IMR-90 (cell line): ENCODE measurements around the gene VTCN1. TPM values are rescaled to one million over a fixed set of nuclear protein-coding genes. Genes with fewer than 3 reads are reported as not detected.

Experiments
- ATAC-seq: fragments of 200-7000 bp; cut with Tn5 transposase; 2 replicates; pipeline ENCODE4 v1.9.1; 2020; ENCODE audit warnings: low read depth, mild to moderate bottlenecking, moderate library complexity
- BruUV-seq: library from RNA; stranded (reverse); fragments of 400-500 nt; replicated peaks from 2 replicates; lab custom pipeline; 2021; lab: Mats Ljungman, UMichigan
- CTCF ChIA-PET: fragments of 300-600 bp; formaldehyde crosslinking; extraction: SDS; loops from one replicate; lab custom pipeline; 2021; ENCODE audit warnings: antibody characterized with exemption; lab: Yijun Ruan, JAX
- POLR2A ChIA-PET: fragments of 300-600 bp; sonication (Branson Sonifier 250); formaldehyde crosslinking; loops from one replicate; lab custom pipeline; 2022; ENCODE audit warnings: antibody characterized with exemption; ENCODE audit not compliant: unreplicated experiment; lab: Charles Lee
- DNase-seq: peaks from one replicate; pipeline ENCODE4 v3.0.0; 2013
- H2AFZ ChIP-seq: replicated peaks from 2 replicates; pipeline ENCODE3; 2013; ENCODE audit warnings: low read length, mild to moderate bottlenecking; ENCODE audit not compliant: poor library complexity
- H2AK5ac ChIP-seq: 2 replicates; pipeline ENCODE4 v1.6.1; 2013; ENCODE audit warnings: low read depth, low read length, inconsistent platforms
- H2AK9ac ChIP-seq: replicated peaks from 2 replicates; pipeline ENCODE3; 2013; ENCODE audit warnings: mild to moderate bottlenecking, low read depth, low read length, moderate library complexity; ENCODE audit not compliant: poor library complexity
- H2BK120ac ChIP-seq: 2 replicates; pipeline ENCODE4 v1.6.1; 2013; ENCODE audit warnings: low read depth, low read length, inconsistent platforms
- H2BK15ac ChIP-seq: 3 replicates; pipeline ENCODE4 v1.6.1; 2013; ENCODE audit warnings: low read depth, low read length, inconsistent platforms
- H2BK20ac ChIP-seq: 2 replicates; pipeline ENCODE4 v1.6.1; 2013; ENCODE audit warnings: low read depth, mild to moderate bottlenecking, inconsistent platforms, low read length, moderate library complexity
- H2BK5ac ChIP-seq: 2 replicates; pipeline ENCODE4 v1.6.1; 2013; ENCODE audit warnings: mild to moderate bottlenecking, low read depth, low read length, inconsistent platforms; ENCODE audit not compliant: poor library complexity, severe bottlenecking
- H3K14ac ChIP-seq: replicated peaks from 2 replicates; pipeline ENCODE4 v1.6.1; 2013; ENCODE audit warnings: low read depth, low read length, inconsistent platforms
- H3K18ac ChIP-seq: 2 replicates; pipeline ENCODE4 v1.6.1; 2013; ENCODE audit warnings: low read depth, low read length, control low read depth
- H3K23ac ChIP-seq: 2 replicates; pipeline ENCODE4 v1.6.1; 2013; ENCODE audit warnings: low read depth, low read length, inconsistent platforms
- H3K27ac ChIP-seq: 2 replicates; pipeline ENCODE4 v1.5.1; 2013; ENCODE audit warnings: mild to moderate bottlenecking, control low read depth, low read length; ENCODE audit not compliant: insufficient read depth
- H3K27me3 ChIP-seq: 2 replicates; pipeline ENCODE4 v1.6.1; 2013; ENCODE audit warnings: low read length; ENCODE audit not compliant: control insufficient read depth, insufficient read depth
- H3K36me3 ChIP-seq: 2 replicates; pipeline ENCODE4 v1.6.1; 2013; ENCODE audit warnings: low read length, mixed read lengths; ENCODE audit not compliant: control insufficient read depth, insufficient read depth
- H3K4ac ChIP-seq: 2 replicates; pipeline ENCODE4 v1.6.1; 2013; ENCODE audit warnings: low read depth, low read length, inconsistent platforms
- H3K4me1 ChIP-seq: 2 replicates; pipeline ENCODE4 v1.6.1; 2013; ENCODE audit warnings: low read length, mixed read lengths; ENCODE audit not compliant: control insufficient read depth, insufficient read depth
- H3K4me2 ChIP-seq: 2 replicates; pipeline ENCODE4 v1.6.1; 2013; ENCODE audit warnings: low read depth, mild to moderate bottlenecking, control low read depth, low read length, moderate library complexity
- H3K4me3 ChIP-seq: 2 replicates; pipeline ENCODE4 v1.5.1; 2013; ENCODE audit warnings: low read depth, mild to moderate bottlenecking, control low read depth, low read length, moderate library complexity; ENCODE audit not compliant: insufficient read depth
- H3K56ac ChIP-seq: 2 replicates; pipeline ENCODE4 v1.6.1; 2013; ENCODE audit warnings: low read length, inconsistent platforms; ENCODE audit not compliant: insufficient read depth; ENCODE audit errors: extremely low read depth
- H3K79me1 ChIP-seq, 2 experiments: 2 replicates each; pipeline ENCODE4 v1.6.1; 2013; ENCODE audit warnings: low read length in 2 of 2, inconsistent platforms in 1 of 2, low read depth in 1 of 2
- H3K9ac ChIP-seq: 2 replicates; pipeline ENCODE4 v1.6.1; 2013; ENCODE audit warnings: low read depth, low read length, control low read depth
- H3K9me1 ChIP-seq: 2 replicates; pipeline ENCODE4 v1.6.1; 2013; ENCODE audit warnings: low read length, inconsistent platforms; ENCODE audit not compliant: insufficient read depth
- H3K9me3 ChIP-seq: 2 replicates; pipeline ENCODE4 v1.6.1; 2013; ENCODE audit warnings: low read length; ENCODE audit not compliant: control insufficient read depth, insufficient read depth
- H4K20me1 ChIP-seq: 2 replicates; pipeline ENCODE4 v1.6.1; 2013; ENCODE audit warnings: low read length, inconsistent platforms; ENCODE audit not compliant: insufficient read depth
- H4K5ac ChIP-seq: 2 replicates; pipeline ENCODE4 v1.6.1; 2013; ENCODE audit warnings: mild to moderate bottlenecking, low read depth, low read length, control low read depth
- H4K8ac ChIP-seq, 2 experiments: 2 replicates each; pipeline ENCODE4 v1.6.1; 2013; ENCODE audit warnings: low read depth in 2 of 2, low read length in 2 of 2, control low read depth in 1 of 2, inconsistent platforms in 1 of 2
- H4K91ac ChIP-seq: 2 replicates; pipeline ENCODE4 v1.6.1; 2013; ENCODE audit warnings: low read depth, low read length, inconsistent platforms; ENCODE audit not compliant: insufficient read depth
- BHLHE40 ChIP-seq: fragments of 150-350 bp; IDR thresholded peaks from 2 replicates; pipeline ENCODE4 v1.6.1; 2016; ENCODE audit warnings: mild to moderate bottlenecking, low read depth, low read length
- CEBPB ChIP-seq: IDR thresholded peaks from 2 replicates; pipeline ENCODE4 v1.6.1; 2012; ENCODE audit warnings: low read depth, low read length, improper control_type of control experiment
- CHD1 ChIP-seq: IDR thresholded peaks from 2 replicates; pipeline ENCODE4 v1.6.1; 2012; ENCODE audit warnings: low read depth, low read length, improper control_type of control experiment
- FOS ChIP-seq: fragments of 150-350 bp; IDR thresholded peaks from 2 replicates; pipeline ENCODE4 v1.6.1; 2016; ENCODE audit warnings: low read depth, low read length
- RCOR1 ChIP-seq: IDR thresholded peaks from 2 replicates; pipeline ENCODE4 v1.6.1; 2012; ENCODE audit warnings: mild to moderate bottlenecking, low read length, improper control_type of control experiment; ENCODE audit not compliant: insufficient replicate concordance
- WGBS, 2 experiments: methylation state at CpG; one replicate each; pipeline versions ENCODE4 v1.1.5 to v1.1.7; 2013; ENCODE audit warnings: missing lambda C conversion rate in 2 of 2; ENCODE audit not compliant: insufficient read length in 1 of 2; ENCODE audit errors: extremely low coverage in 2 of 2; 5-methylcytosine and 5-hydroxymethylcytosine counted together
- dilution Hi-C: fragments of 300-500 bp; cut with HindIII; formaldehyde crosslinking; loops from one replicate; pipeline ENCODE4 v1.14.3; 2018; ENCODE audit warnings: low sequenced_read_pairs; ENCODE audit not compliant: unreplicated experiment
- in situ Hi-C: fragments of 300-500 bp; cut with MboI; formaldehyde crosslinking; loops from 3 replicates; pipeline ENCODE4 v1.14.3; 2019; ENCODE audit warnings: low sequenced_read_pairs, inconsistent platforms, mixed read lengths
- intact Hi-C: fragments of 100-400 bp; cut with micrococcal nuclease; formaldehyde crosslinking; loops from 2 replicates; pipeline ENCODE4 v1.10.0; 2022
- polyA plus RNA-seq, 3 experiments: library from polyadenylated mRNA; depleted of rRNA; stranded (reverse); fragments of >200 nt; gene quantifications; 2 replicates each; pipeline ENCODE4 v1.2.3, GENCODE V29; 2012; ENCODE audit warnings: low replicate concordance in 1 of 3
- total RNA-seq: library from RNA; depleted of rRNA; stranded (reverse); fragments of >200 nt; gene quantifications from 2 replicates; pipeline ENCODE4 v1.2.3, GENCODE V29; 2012
- TF ChIP-seq, protein P1 (sequence below): fragments of 150-350 bp; IDR thresholded peaks from 2 replicates; pipeline ENCODE4 v1.6.1; 2017; ENCODE audit warnings: mild to moderate bottlenecking, antibody characterized with exemption, low read length, low read depth

VTCN1 gene
- total and polyA plus RNA-seq, 2 of the 4 experiments (the other 2 are of a cell fraction): not detected

- Histone ChIP-seq H3K4ac (no peak overlapping the region), H4K5ac (no peak overlapping the region), H3K4me3 (no peak overlapping the region), H3K27ac (no peak overlapping the region), H3K9me1 (no peaks in the 10 kb centered on the region), H2AK9ac (no peak overlapping the region), H3K9ac (no peak overlapping the region), H4K8ac (no peak overlapping the region), H2BK20ac (no peak overlapping the region), H2AFZ (no peak overlapping the region), H2BK15ac (no peak overlapping the region), H2AK5ac (no peak overlapping the region), H3K23ac (no peak overlapping the region), H3K14ac (no peak overlapping the region), H4K91ac (no peak overlapping the region), H3K27me3 (no peaks in the 10 kb centered on the region), H3K4me1 (peaks cover 7% of the 10 kb centered on the region), H2BK120ac (no peak overlapping the region), H3K56ac (no peak overlapping the region), H3K9me3 (no peaks in the 10 kb centered on the region; the same call in 1 of the 2 replicates), H2BK5ac (no peak overlapping the region), H4K20me1 (no peaks in the 10 kb centered on the region), H3K4me2 (no peak overlapping the region), H3K18ac (no peak overlapping the region), H3K36me3 (no peaks in the 10 kb centered on the region), H3K79me1 (no peaks in the 10 kb centered on the region)
- ATAC-seq: no peak
- DNase-seq: no peak
- ChIA-PET POLR2A (no interaction called here), CTCF (interaction anchor here (0.6 kb wide), 1 partner anchor 45 kb away, joined by 4 read pairs; no protein-coding TSS in a partner anchor)
- dilution Hi-C loops (no loop called here), in situ Hi-C loops (no loop called here), intact Hi-C loops (no loop called here)
- WGBS, 2 experiments: 100% methylated on average over 1 of the region's 4 CpGs; no CpG with 5 or more reads in 1 of the 2 experiments
- no TSS peak for BruUV-seq
- TF ChIP-seq FOS (no peak), CEBPB (no peak), BHLHE40 (no peak), RCOR1 (no peak), CHD1 (no peak)
- TF ChIP-seq, protein P1, sequence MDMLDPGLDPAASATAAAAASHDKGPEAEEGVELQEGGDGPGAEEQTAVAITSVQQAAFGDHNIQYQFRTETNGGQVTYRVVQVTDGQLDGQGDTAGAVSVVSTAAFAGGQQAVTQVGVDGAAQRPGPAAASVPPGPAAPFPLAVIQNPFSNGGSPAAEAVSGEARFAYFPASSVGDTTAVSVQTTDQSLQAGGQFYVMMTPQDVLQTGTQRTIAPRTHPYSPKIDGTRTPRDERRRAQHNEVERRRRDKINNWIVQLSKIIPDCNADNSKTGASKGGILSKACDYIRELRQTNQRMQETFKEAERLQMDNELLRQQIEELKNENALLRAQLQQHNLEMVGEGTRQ: no peak
Observed at GRCh38 chr1:117174851-117175250, 35.9 kb downstream of the VTCN1 start.
